H1 (cell line): Measurements from ENCODE around the gene CLCN3. TPM values are rescaled to one million over a fixed set of nuclear protein-coding genes. Genes with fewer than 3 reads are reported as not detected.

Experiments
- RXRA ChIP-seq: IDR thresholded peaks from 2 replicates; pipeline ENCODE4 v1.6.1; 2011; ENCODE audit warnings: low read depth, mild to moderate bottlenecking, low read length, moderate library complexity; ENCODE audit not compliant: insufficient read depth
- TBP ChIP-seq: IDR thresholded peaks from 2 replicates; pipeline ENCODE4 v1.6.1; 2011; ENCODE audit warnings: low read depth, low read length, improper control_type of control experiment
- polyA plus RNA-seq, 7 experiments: library from polyadenylated mRNA; depleted of rRNA in 3 of 7; stranded (reverse) in 5 of 7; unstranded in 2 of 7; fragments of >200 nt in 5 of 7; fragments of 200-250 nt in 2 of 7; gene quantifications; 1 replicate in 5 of 7; 2 replicates in 1 of 7; 4 replicates in 1 of 7; pipeline versions ENCODE4 v1.2.1 to v1.2.3, GENCODE V29; 2011 to 2013; ENCODE audit warnings: missing spikeins in 2 of 7, mixed read lengths in 2 of 7
- total RNA-seq: library from RNA; stranded (reverse); fragmentation: NEBNext Ultra II Directional; extraction: Animal tissue kit (Norgen Biotek cat#: 25700); gene quantifications from 2 replicates; pipeline ENCODE4 v1.2.1, GENCODE V29; 2021
- TF ChIP-seq, protein P1 (sequence below): IDR thresholded peaks from 2 replicates; pipeline ENCODE4 v1.6.1; 2012; ENCODE audit warnings: low read length, inconsistent platforms

Gene CLCN3
- total and polyA plus RNA-seq, 2 of the 8 experiments (the other 6 are each of a cell fraction or from before 2014, with no cell fraction given) = 8.8 to 32.8 TPM

- TF ChIP-seq, protein P1, sequence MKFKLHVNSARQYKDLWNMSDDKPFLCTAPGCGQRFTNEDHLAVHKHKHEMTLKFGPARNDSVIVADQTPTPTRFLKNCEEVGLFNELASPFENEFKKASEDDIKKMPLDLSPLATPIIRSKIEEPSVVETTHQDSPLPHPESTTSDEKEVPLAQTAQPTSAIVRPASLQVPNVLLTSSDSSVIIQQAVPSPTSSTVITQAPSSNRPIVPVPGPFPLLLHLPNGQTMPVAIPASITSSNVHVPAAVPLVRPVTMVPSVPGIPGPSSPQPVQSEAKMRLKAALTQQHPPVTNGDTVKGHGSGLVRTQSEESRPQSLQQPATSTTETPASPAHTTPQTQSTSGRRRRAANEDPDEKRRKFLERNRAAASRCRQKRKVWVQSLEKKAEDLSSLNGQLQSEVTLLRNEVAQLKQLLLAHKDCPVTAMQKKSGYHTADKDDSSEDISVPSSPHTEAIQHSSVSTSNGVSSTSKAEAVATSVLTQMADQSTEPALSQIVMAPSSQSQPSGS = no peak
- TF ChIP-seq TBP (no peak), RXRA (no peak)
Observed at GRCh38 chr4:169758401-169758962, 138.1 kb downstream of the CLCN3 start (continued).
